GM12878 (cell line): Measurements from ENCODE around the gene SNX32. TPM values are rescaled to one million over a fixed set of nuclear protein-coding genes. Genes with fewer than 3 reads are reported as not detected.

ENCODE experiments used
- ATAC-seq: fragments of 200-7000 bp; cut with Tn5 transposase; 3 replicates; pipeline ENCODE4 v1.9.1; 2020; ENCODE audit warnings: mild to moderate bottlenecking, moderate library complexity
- BruUV-seq: library from RNA; stranded (reverse); fragments of 400-500 nt; replicated peaks from 2 replicates; lab custom pipeline; 2021; lab: Mats Ljungman, UMichigan
- CTCF ChIA-PET: fragments of 300-600 bp; sonication (Branson Sonifier 250); formaldehyde crosslinking; extraction: SDS; loops from one replicate; lab custom pipeline; 2021; ENCODE audit warnings: inconsistent platforms; lab: Yijun Ruan, JAX
- POLR2A ChIA-PET: fragments of 350-600 bp; formaldehyde crosslinking; extraction: SDS; loops from one replicate; lab custom pipeline; 2021; ENCODE audit warnings: inconsistent platforms; lab: Charles Lee
- RAD21 ChIA-PET: fragments of 300-600 bp; sonication (Branson Sonifier 250); formaldehyde crosslinking; loops from one replicate; lab custom pipeline; 2023; ENCODE audit warnings: antibody characterized with exemption; ENCODE audit not compliant: unreplicated experiment; lab: Charles Lee
- SMC1A ChIA-PET: fragments of 300-600 bp; sonication (Branson Sonifier 250); formaldehyde crosslinking; loops from one replicate; lab custom pipeline; 2023; ENCODE audit not compliant: unreplicated experiment, uncharacterized antibody; lab: Charles Lee
- DNase-seq: peaks from one replicate; pipeline ENCODE4 v3.0.0-alpha.2; 2011; ENCODE audit warnings: low read depth, low spot score
- FAIRE-seq: peaks from 3 replicates; lab custom pipeline; 2011; peaks lifted over from hg19 to GRCh38; lab: Jason Lieb, UNC
- H2AFZ ChIP-seq: 2 replicates; pipeline ENCODE4 v1.6.0; 2011; ENCODE audit warnings: low read depth, low read length, control low read depth; ENCODE audit not compliant: control insufficient read depth
- H3K27ac ChIP-seq: 2 replicates; pipeline ENCODE4 v1.5.1; 2011; ENCODE audit warnings: control low read depth; ENCODE audit not compliant: control insufficient read depth, insufficient read depth
- H3K27me3 ChIP-seq, 2 experiments: replicated peaks in 1 of 2; 2 replicates each; pipeline versions ENCODE4 v1.6.0 to v1.6.1; 2011; ENCODE audit warnings: low read length in 1 of 2; ENCODE audit not compliant: control insufficient read depth in 2 of 2, insufficient read depth in 2 of 2
- H3K36me3 ChIP-seq, 2 experiments: 2 replicates each; pipeline ENCODE4 v1.5.1; 2011; ENCODE audit warnings: low read length in 1 of 2; ENCODE audit not compliant: control insufficient read depth in 2 of 2, insufficient read depth in 2 of 2
- H3K4me1 ChIP-seq: 2 replicates; pipeline ENCODE4 v1.6.1; 2011; ENCODE audit warnings: mild to moderate bottlenecking, low read length, moderate library complexity, mixed read lengths; ENCODE audit not compliant: control insufficient read depth, insufficient read depth
- H3K4me2 ChIP-seq: 2 replicates; pipeline ENCODE4 v1.6.0; 2011; ENCODE audit warnings: control low read depth; ENCODE audit not compliant: control insufficient read depth, insufficient read depth
- H3K4me3 ChIP-seq: fragments of 200-600 bp; sonication (generic); 2 replicates; pipeline ENCODE4 v1.5.1; 2016
- H3K79me2 ChIP-seq: 2 replicates; pipeline ENCODE4 v1.6.0; 2011; ENCODE audit warnings: low read length; ENCODE audit not compliant: control insufficient read depth, insufficient read depth
- H3K9ac ChIP-seq: 2 replicates; pipeline ENCODE4 v1.8.0; 2011; ENCODE audit warnings: low read length, control low read depth, mixed read lengths; ENCODE audit not compliant: control insufficient read depth, insufficient read depth
- H3K9me3 ChIP-seq: replicated peaks from 3 replicates; pipeline ENCODE4 v1.5.1; 2011; ENCODE audit warnings: mild to moderate bottlenecking, low read length; ENCODE audit not compliant: control insufficient read depth, insufficient read depth
- H4K20me1 ChIP-seq: 2 replicates; pipeline ENCODE4 v1.6.0; 2011; ENCODE audit not compliant: control insufficient read depth, insufficient read depth
- CREM ChIP-seq: IDR thresholded peaks from 2 replicates; pipeline ENCODE4 v1.6.1; 2014; ENCODE audit warnings: antibody characterized with exemption, low read depth
- EED ChIP-seq: sonication (generic); IDR thresholded peaks from 2 replicates; pipeline ENCODE4 v1.6.1; 2016; ENCODE audit warnings: antibody characterized with exemption, low read depth
- HCFC1 ChIP-seq: fragments of 150-350 bp; IDR thresholded peaks from 2 replicates; pipeline ENCODE4 v1.6.1; 2014; ENCODE audit warnings: low read length
- JUNB ChIP-seq: IDR thresholded peaks from 2 replicates; pipeline ENCODE4 v1.6.1; 2016; ENCODE audit warnings: antibody characterized with exemption, mild to moderate bottlenecking
- MLLT1 ChIP-seq: fragments of 450-650 bp; IDR thresholded peaks from 2 replicates; pipeline ENCODE4 v1.6.1; 2016; ENCODE audit warnings: mild to moderate bottlenecking
- NRF1 ChIP-seq: conservative IDR thresholded peaks from 2 replicates; pipeline ENCODE4 v1.6.1; 2011; ENCODE audit warnings: mild to moderate bottlenecking, low read depth, low read length, improper control_type of control experiment
- PBX3 ChIP-seq: IDR thresholded peaks from 2 replicates; pipeline ENCODE4 v1.6.1; 2011; ENCODE audit warnings: mild to moderate bottlenecking, low read depth, low read length, moderate library complexity; ENCODE audit not compliant: insufficient replicate concordance
- PKNOX1 ChIP-seq: fragments of 450-650 bp; IDR thresholded peaks from 2 replicates; pipeline ENCODE4 v1.6.1; 2016; ENCODE audit warnings: mild to moderate bottlenecking
- RCOR1 ChIP-seq: conservative IDR thresholded peaks from 2 replicates; pipeline ENCODE4 v1.6.1; 2012; ENCODE audit warnings: low read depth, low read length, improper control_type of control experiment
- SMAD5 ChIP-seq: IDR thresholded peaks from 2 replicates; pipeline ENCODE4 v1.6.1; 2016; ENCODE audit warnings: antibody characterized with exemption, low read depth
- SPI1 ChIP-seq: IDR thresholded peaks from 2 replicates; pipeline ENCODE4 v1.6.1; 2011; ENCODE audit warnings: low read depth, mild to moderate bottlenecking, low read length, moderate library complexity, borderline replicate concordance; ENCODE audit not compliant: insufficient read depth
- SREBF2 ChIP-seq: IDR thresholded peaks from 2 replicates; pipeline ENCODE4 v1.6.1; 2012; ENCODE audit warnings: mild to moderate bottlenecking, low read length
- SRF ChIP-seq, 2 experiments: IDR thresholded peaks; 2 replicates each; pipeline ENCODE4 v1.6.1; 2011; ENCODE audit warnings: low read depth in 2 of 2, low read length in 2 of 2, mild to moderate bottlenecking in 1 of 2, moderate library complexity in 1 of 2
- STAT1 ChIP-seq: fragments of 450-650 bp; conservative IDR thresholded peaks from 2 replicates; pipeline ENCODE4 v1.6.1; 2014; ENCODE audit warnings: antibody characterized with exemption, mild to moderate bottlenecking
- TCF12 ChIP-seq: IDR thresholded peaks from 2 replicates; pipeline ENCODE4 v1.6.1; 2011; ENCODE audit warnings: low read depth, mild to moderate bottlenecking, low read length
- TCF3 ChIP-seq: IDR thresholded peaks from 2 replicates; pipeline ENCODE4 v1.6.1; 2012; ENCODE audit warnings: low read depth, mild to moderate bottlenecking, low read length, borderline replicate concordance; ENCODE audit not compliant: insufficient read depth
- ZBTB33 ChIP-seq: fragments of 450-650 bp; IDR thresholded peaks from 2 replicates; pipeline ENCODE4 v1.6.1; 2017; ENCODE audit warnings: mild to moderate bottlenecking
- ZNF24 ChIP-seq: fragments of 450-650 bp; IDR thresholded peaks from 2 replicates; pipeline ENCODE4 v1.6.1; 2017; ENCODE audit warnings: antibody characterized with exemption, mild to moderate bottlenecking
- WGBS: methylation state at CpG from one replicate; pipeline ENCODE4 v1.1.6; 2016; ENCODE audit warnings: low lambda C conversion rate; ENCODE audit not compliant: insufficient replicate concordance, insufficient coverage; ENCODE audit errors: missing lambda C conversion rate; 5-methylcytosine and 5-hydroxymethylcytosine counted together
- in situ Hi-C: fragments of 300-500 bp; cut with MboI; formaldehyde crosslinking; loops from 9 replicates; pipeline ENCODE4 v1.14.3; 2018; ENCODE audit warnings: mixed read lengths
- intact Hi-C: fragments of 100-400 bp; cut with micrococcal nuclease; formaldehyde crosslinking; loops from one replicate; pipeline ENCODE4 v1.14.2; 2022; ENCODE audit not compliant: unreplicated experiment
- polyA plus RNA-seq, 11 experiments: library from polyadenylated mRNA; depleted of rRNA in 4 of 11; unstranded in 6 of 11; stranded (reverse) in 5 of 11; fragments of >200 nt; fragmentation: Nextera tagmentation in 4 of 11; fragmentation: Illumina TruSeq in 1 of 11; extraction: Ambion mirVana in 4 of 11; extraction: Trizol in 1 of 11; gene quantifications; 1 replicate in 1 of 11; 2 replicates in 10 of 11; pipeline versions ENCODE4 v1.2.1 to v1.2.3, GENCODE V29; 2011 to 2016; ENCODE audit warnings: inconsistent platforms in 2 of 11, missing spikeins in 2 of 11, low read depth in 1 of 11
- total RNA-seq, 4 experiments: library from RNA; depleted of rRNA in 3 of 4; stranded (reverse); fragments of >200 nt in 3 of 4; fragmentation: Illumina TruSeq in 1 of 4; extraction: Trizol in 1 of 4; gene quantifications; 2 replicates each; pipeline versions ENCODE4 v1.2.1 to v1.2.3, GENCODE V29; 2013 to 2021

Gene SNX32
- total and polyA plus RNA-seq, 10 of the 15 experiments (the other 5 are each of a cell fraction or from before 2014, with no cell fraction given) = 0.04 to 1.5 (median 0.11) TPM; not detected in 1

GRCh38 chr11:65796726-65797601, 36.8 kb upstream of the SNX32 start:
- Histone ChIP-seq H3K36me3 (no peaks in the 10 kb centered on the region), H3K27me3 (no peaks in the 10 kb centered on the region), H4K20me1 (no peaks in the 10 kb centered on the region), H3K9me3 (no peaks in the 10 kb centered on the region), H3K4me1 (peaks cover 4% of the 10 kb centered on the region), H2AFZ (no peak overlapping the region), H3K4me2 (no peak overlapping the region), H3K4me3 (no peak overlapping the region), H3K9ac (no peak overlapping the region), H3K27ac (no peak overlapping the region), H3K79me2 (no peaks in the 10 kb centered on the region)
- intact Hi-C loops = no loop called here
- BruUV-seq = no TSS peak
- ChIA-PET RAD21 (interaction anchor here (2.8 kb wide), 1 partner anchor 21 kb away, joined by 6 read pairs; no protein-coding TSS in a partner anchor), SMC1A (interaction anchor here (1.1 to 1.7 kb wide), 2 partner anchors 8 to 17 kb away, joined by 4 to 5 read pairs; no protein-coding TSS in a partner anchor), CTCF (interaction anchor here (2.1 kb wide), 1 partner anchor 17 kb away, joined by 5 read pairs; no protein-coding TSS in a partner anchor), POLR2A (interaction anchor here (1.3 kb wide), 1 partner anchor 16 kb away, joined by 3 read pairs; no protein-coding TSS in a partner anchor)
- no peak for TF ChIP-seq EED
- TF ChIP-seq RCOR1 = no peak
- no peak for TF ChIP-seq NRF1
- TF ChIP-seq TCF12 = no peak
- no peak for TF ChIP-seq SRF (IDR thresholded peaks at IDR 0.05; ENCODE audit: low read depth in 2 of 2, low read length in 2 of 2)
- no peak for TF ChIP-seq STAT1
- TF ChIP-seq HCFC1 = no peak
- no peak for TF ChIP-seq PKNOX1
- TF ChIP-seq SMAD5 = no peak
- TF ChIP-seq PBX3 = no peak
- TF ChIP-seq SREBF2 = no peak
- no peak for TF ChIP-seq SPI1
- no peak for TF ChIP-seq TCF3
- TF ChIP-seq JUNB = no peak
- no peak for TF ChIP-seq ZNF24
- TF ChIP-seq MLLT1 = no peak
- no peak for TF ChIP-seq ZBTB33
- no peak for TF ChIP-seq CREM
- ATAC-seq (no peak), FAIRE-seq (no peak), DNase-seq (no peak)
- in situ Hi-C loops = no loop called here
- WGBS = 54% methylated on average over 15 of the region's 15 CpGs
